Caco-2 (cell line): ENCODE results near the gene AGPAT1. TPM values are rescaled to one million over a fixed set of nuclear protein-coding genes. Genes with fewer than 3 reads are reported as not detected.

Source experiments
- BruUV-seq: library from RNA; stranded (reverse); fragments of 400-500 nt; replicated peaks from 2 replicates; lab custom pipeline; 2021; lab: Mats Ljungman, UMichigan
- CTCF ChIA-PET: fragments of 300-600 bp; sonication (Branson Sonifier 250); formaldehyde crosslinking; loops from one replicate; lab custom pipeline; 2022; ENCODE audit warnings: antibody characterized with exemption; lab: Charles Lee
- POLR2A ChIA-PET: fragments of 300-600 bp; sonication (Branson Sonifier 250); formaldehyde crosslinking; loops from one replicate; lab custom pipeline; 2022; ENCODE audit warnings: antibody characterized with exemption; lab: Charles Lee
- DNase-seq, 2 experiments: peaks; one replicate each; pipeline versions ENCODE4 v3.0.0 to v3.0.0-alpha.2; 2020 to 2022
- H3K27me3 ChIP-seq: replicated peaks from 2 replicates; pipeline ENCODE4 v1.6.0; 2011; ENCODE audit warnings: low read length; ENCODE audit not compliant: control insufficient read depth, insufficient read depth
- H3K36me3 ChIP-seq: 2 replicates; pipeline ENCODE4 v1.5.1; 2011; ENCODE audit warnings: low read length; ENCODE audit not compliant: control insufficient read depth, insufficient read depth
- H3K4me1 ChIP-seq: fragments of 250-450 bp; sonication (Bioruptor Pico); 2 replicates; pipeline ENCODE4 v1.5.1; 2020; ENCODE audit warnings: mild to moderate bottlenecking
- H3K4me3 ChIP-seq: 2 replicates; pipeline ENCODE4 v1.5.1; 2011; ENCODE audit warnings: low read depth, mild to moderate bottlenecking, control low read depth, low read length
- H3K9me3 ChIP-seq: fragments of 250-450 bp; sonication (Bioruptor Pico); 2 replicates; pipeline ENCODE4 v1.5.1; 2020; ENCODE audit warnings: mild to moderate bottlenecking, moderate library complexity
- H3K27ac Mint-ChIP-seq: one replicate; pipeline ENCODE4 v1.8.0; 2022; ENCODE audit warnings: mixed read lengths; ENCODE audit not compliant: unreplicated experiment
- H3K27me3 Mint-ChIP-seq: one replicate; pipeline ENCODE4 v1.8.0; 2022; ENCODE audit warnings: mixed read lengths; ENCODE audit not compliant: insufficient read depth, unreplicated experiment
- H3K36me3 Mint-ChIP-seq: one replicate; pipeline ENCODE4 v1.8.0; 2022; ENCODE audit warnings: mild to moderate bottlenecking, mixed read lengths; ENCODE audit not compliant: insufficient read depth, unreplicated experiment
- H3K4me1 Mint-ChIP-seq: one replicate; pipeline ENCODE4 v1.8.0; 2022; ENCODE audit warnings: low read depth, mixed read lengths; ENCODE audit not compliant: unreplicated experiment
- H3K4me3 Mint-ChIP-seq: one replicate; pipeline ENCODE4 v1.8.0; 2022; ENCODE audit warnings: mild to moderate bottlenecking, moderate library complexity, mixed read lengths; ENCODE audit not compliant: unreplicated experiment
- H3K9me3 Mint-ChIP-seq: one replicate; pipeline ENCODE4 v1.8.0; 2022; ENCODE audit warnings: mixed read lengths; ENCODE audit not compliant: unreplicated experiment
- CTCF ChIP-seq, 2 experiments: fragments of 200-600 bp in 1 of 2; IDR thresholded peaks; 1 replicate in 1 of 2; 2 replicates in 1 of 2; pipeline versions ENCODE4 v1.5.1 to v1.8.0; 2011 to 2022; ENCODE audit warnings: antibody characterized with exemption in 1 of 2, control low read depth in 1 of 2, inconsistent platforms in 1 of 2, low read depth in 1 of 2, low read length in 1 of 2, mild to moderate bottlenecking in 1 of 2, moderate library complexity in 1 of 2; ENCODE audit not compliant: insufficient read depth in 1 of 2, severe bottlenecking in 1 of 2, unreplicated experiment in 1 of 2
- intact Hi-C: fragments of 100-400 bp; cut with micrococcal nuclease; formaldehyde crosslinking; loops from one replicate; pipeline ENCODE4 v1.10.0; 2022; ENCODE audit not compliant: unreplicated experiment
- total RNA-seq: library from RNA; stranded (reverse); gene quantifications from 2 replicates; pipeline ENCODE4 v1.2.3, GENCODE V29; 2022

Gene AGPAT1
- total RNA-seq, 1 experiment from 2014 or later, result 60.4 TPM

GRCh38 chr6:32184084-32184640, 8.3 kb upstream of the AGPAT1 start, which contains the start of gene AGER:
AGER (minus strand) TSS chr6:32184253; CDS start chr6:32184222, 31 bp downstream.
- no peaks in the 10 kb centered on the region for H3K9me3 Mint-ChIP-seq
- DNase-seq, result no peak
- CTCF ChIA-PET, result no interaction called here
- no peak for TF ChIP-seq CTCF (IDR thresholded peaks at IDR 0.05; ENCODE audit: insufficient read depth in 1 of 2, low read depth in 1 of 2, low read length in 1 of 2, severe bottlenecking in 1 of 2, unreplicated experiment in 1 of 2)
- POLR2A ChIA-PET, result no interaction called here
- Histone ChIP-seq H3K9me3 (no peaks in the 10 kb centered on the region), H3K36me3 (peaks cover 3% of the 10 kb centered on the region), H3K4me1 (peaks cover 18% of the 10 kb centered on the region), H3K27me3 (no peaks in the 10 kb centered on the region), H3K4me3 (no peak within 1 kb of the TSS)
- intact Hi-C loops, result no loop called here
- peak within 1 kb of the TSS; percentile 58 for H3K27ac Mint-ChIP-seq
- H3K36me3 Mint-ChIP-seq, result peaks cover 58% of the 10 kb centered on the region
- H3K27me3 Mint-ChIP-seq, result no peaks in the 10 kb centered on the region
- H3K4me1 Mint-ChIP-seq, result peaks cover 33% of the 10 kb centered on the region
- BruUV-seq, result no TSS peak
- no peak within 1 kb of the TSS for H3K4me3 Mint-ChIP-seq

GRCh38 chr6:32183483-32184083, 7.7 kb upstream of the AGPAT1 start:
- TF ChIP-seq CTCF (IDR thresholded peaks at IDR 0.05; ENCODE audit: insufficient read depth in 1 of 2, low read depth in 1 of 2, low read length in 1 of 2, severe bottlenecking in 1 of 2, unreplicated experiment in 1 of 2), result no peak
- no TSS peak for BruUV-seq
- Mint-ChIP-seq H3K27me3 (no peaks in the 10 kb centered on the region), H3K4me1 (peaks cover 33% of the 10 kb centered on the region), H3K9me3 (no peaks in the 10 kb centered on the region), H3K27ac (peak overlapping the region; percentile 58), H3K4me3 (no peak overlapping the region), H3K36me3 (peaks cover 61% of the 10 kb centered on the region)
- POLR2A ChIA-PET, result no interaction called here
- Histone ChIP-seq H3K36me3 (peaks cover 3% of the 10 kb centered on the region), H3K9me3 (no peaks in the 10 kb centered on the region), H3K4me3 (no peak overlapping the region), H3K4me1 (peaks cover 12% of the 10 kb centered on the region), H3K27me3 (no peaks in the 10 kb centered on the region)
- CTCF ChIA-PET, result no interaction called here
- DNase-seq, result no peak
- intact Hi-C loops, result no loop called here

- H3K4me3 Mint-ChIP-seq, result no peak overlapping the region
- peaks cover 8% of the 10 kb centered on the region for H3K4me1 ChIP-seq
- H3K27me3 Mint-ChIP-seq, result no peaks in the 10 kb centered on the region
- ChIA-PET POLR2A (no interaction called here), CTCF (interaction anchor here (0.8 kb wide), 1 partner anchor 13 kb away, joined by 4 read pairs; no protein-coding TSS in a partner anchor)
- intact Hi-C loops, result no loop called here
- H3K4me1 Mint-ChIP-seq, result peaks cover 31% of the 10 kb centered on the region
- peaks cover 3% of the 10 kb centered on the region for H3K36me3 ChIP-seq
- no peak for DNase-seq
- TF ChIP-seq CTCF (IDR thresholded peaks at IDR 0.05; ENCODE audit: insufficient read depth in 1 of 2, low read depth in 1 of 2, low read length in 1 of 2, severe bottlenecking in 1 of 2, unreplicated experiment in 1 of 2), result no peak
- H3K27me3 ChIP-seq, result no peaks in the 10 kb centered on the region
- H3K4me3 ChIP-seq, result no peak overlapping the region
- no peaks in the 10 kb centered on the region for H3K9me3 Mint-ChIP-seq
- H3K36me3 Mint-ChIP-seq, result peaks cover 67% of the 10 kb centered on the region
- H3K9me3 ChIP-seq, result no peaks in the 10 kb centered on the region
- BruUV-seq, result no TSS peak
- peak overlapping the region; percentile 58 for H3K27ac Mint-ChIP-seq
These were observed 7.1 kb upstream of the AGPAT1 start for GRCh38 chr6:32183030-32183429.
